Activated CD4-positive, alpha-beta T cell treated with anti-CD3 and anti-CD28 coated beads, Interleukin-2, amount 50 U/mL, for 4 hours (primary cell): Measurements from ENCODE around the gene RNASEL.

ENCODE experiments used
- DNase-seq, 2 experiments: peaks; one replicate each; pipeline ENCODE4 v3.0.0-alpha.2; 2020

RNASEL gene

DNA sequence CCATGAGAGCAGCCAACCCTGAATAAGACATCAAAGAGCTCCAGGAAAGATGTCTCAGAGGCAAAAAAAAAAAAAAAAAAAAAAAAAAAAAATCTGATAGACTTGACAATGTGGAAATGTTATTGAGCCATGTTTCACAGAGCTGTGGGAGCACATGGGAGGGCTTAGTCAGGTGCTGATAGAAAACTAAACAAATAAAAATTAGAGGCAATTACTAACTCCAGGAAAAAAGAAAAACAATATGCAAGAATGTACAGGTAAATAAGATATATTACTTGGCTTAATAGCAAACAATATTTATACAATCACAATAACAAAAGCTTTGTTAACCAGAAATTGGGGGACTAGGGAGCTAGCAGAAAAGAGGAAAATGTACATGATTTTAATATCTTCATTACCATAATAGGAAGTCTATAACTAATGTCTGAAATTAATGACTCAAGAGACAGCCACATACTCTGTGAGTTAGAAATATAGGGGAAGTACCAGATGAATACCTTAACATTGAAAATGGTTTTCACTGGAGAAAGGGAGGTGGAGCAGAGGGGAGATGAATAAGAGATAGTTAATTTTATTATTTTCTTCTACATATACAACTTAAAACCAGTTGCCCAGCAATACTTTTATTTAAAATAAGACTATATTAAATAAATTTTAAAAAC, 32.0 kb upstream of the RNASEL start:
- no peak for DNase-seq

DNA sequence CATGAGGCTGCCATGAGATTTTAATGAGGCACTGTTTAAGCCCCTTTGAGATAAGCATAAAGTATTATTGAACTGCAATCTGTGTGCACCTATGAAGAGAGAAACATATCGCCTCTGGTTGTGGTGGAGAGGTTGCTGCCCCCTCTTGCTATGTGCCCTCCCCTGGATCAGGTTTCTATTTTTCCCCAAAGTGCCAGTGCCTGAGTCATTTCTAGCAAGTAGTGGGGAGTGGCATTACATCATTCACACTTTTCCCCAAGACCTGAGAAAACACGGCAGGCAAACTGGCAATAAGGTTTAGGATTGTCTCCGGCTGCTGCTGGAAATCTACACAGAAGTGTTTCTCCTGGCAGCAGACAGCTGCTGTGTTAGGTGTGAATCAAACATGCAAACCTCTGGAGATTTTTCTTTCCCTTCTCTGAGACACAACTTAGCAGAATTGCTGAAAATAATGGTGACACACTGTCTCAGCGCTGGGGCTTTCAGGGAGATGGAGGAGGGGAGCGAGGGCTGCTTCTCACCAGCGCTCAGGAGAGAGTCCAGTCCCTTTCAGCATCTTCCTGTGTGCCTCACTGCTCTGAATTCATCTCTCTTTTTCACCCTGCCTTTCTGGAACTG, 28.8 kb upstream of the RNASEL start:
- DNase-seq = no peak

DNA sequence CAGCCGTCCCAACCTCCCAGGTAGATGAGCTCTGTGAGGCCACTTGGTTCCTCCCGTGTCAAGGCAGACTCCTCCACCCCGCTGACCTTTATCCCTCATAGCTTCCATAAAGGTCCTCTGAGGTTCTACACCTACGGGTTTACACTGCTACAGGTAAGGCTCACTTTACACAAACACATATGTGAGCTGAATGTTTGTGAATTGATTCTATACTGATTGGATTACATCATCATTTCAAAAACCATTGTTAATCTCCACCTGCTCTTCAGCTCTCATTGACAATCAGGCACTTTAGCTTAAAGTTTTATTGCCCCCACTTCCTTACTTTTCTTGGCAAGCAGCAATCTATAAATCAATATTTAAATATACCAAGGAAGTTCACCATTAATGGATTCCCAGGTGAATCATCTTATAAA, 28.0 kb upstream of the RNASEL start:
- no peak for DNase-seq

DNA sequence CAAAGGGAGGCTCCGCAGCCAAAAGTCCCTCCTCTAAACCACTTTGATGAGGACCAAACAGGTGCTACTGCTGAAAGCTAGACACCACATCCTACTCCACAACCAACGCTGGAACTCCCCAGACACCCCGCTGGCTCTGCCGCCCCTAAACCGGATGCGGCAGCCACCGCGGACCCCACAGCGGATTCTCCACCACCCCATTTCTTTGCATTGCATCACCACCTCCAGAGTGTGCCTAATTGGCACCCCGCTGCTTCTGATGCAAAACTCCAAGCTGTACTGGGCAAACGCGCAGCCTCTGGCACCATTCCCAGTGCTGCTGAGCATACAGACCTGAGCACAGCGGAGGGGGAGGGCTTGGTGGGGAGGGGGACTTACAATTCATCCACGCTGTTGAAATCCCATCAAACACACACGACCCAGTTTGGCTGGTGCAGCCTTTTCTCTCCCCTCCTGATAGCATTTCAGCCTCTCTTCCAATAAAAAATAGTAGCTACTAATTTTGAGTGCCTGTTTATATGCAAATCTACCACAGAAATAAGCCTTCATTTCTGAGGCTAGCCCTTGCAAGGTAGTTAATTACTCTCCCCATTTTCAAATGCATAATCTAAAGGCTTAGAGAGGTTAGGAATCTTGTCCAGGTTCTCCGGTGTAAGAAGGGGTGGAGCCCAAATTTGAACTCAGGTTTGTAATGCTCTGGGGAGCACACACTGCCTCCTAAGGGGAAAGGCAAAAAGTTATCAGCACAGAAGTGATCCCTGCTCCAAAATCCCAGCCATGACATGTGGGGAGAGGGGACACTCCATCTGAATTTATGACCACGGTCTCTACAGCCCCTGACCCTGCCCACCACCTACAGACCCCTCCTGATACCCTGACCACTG, 27.3 kb upstream of the RNASEL start:
- DNase-seq = peak; percentile 69 to 75

DNA sequence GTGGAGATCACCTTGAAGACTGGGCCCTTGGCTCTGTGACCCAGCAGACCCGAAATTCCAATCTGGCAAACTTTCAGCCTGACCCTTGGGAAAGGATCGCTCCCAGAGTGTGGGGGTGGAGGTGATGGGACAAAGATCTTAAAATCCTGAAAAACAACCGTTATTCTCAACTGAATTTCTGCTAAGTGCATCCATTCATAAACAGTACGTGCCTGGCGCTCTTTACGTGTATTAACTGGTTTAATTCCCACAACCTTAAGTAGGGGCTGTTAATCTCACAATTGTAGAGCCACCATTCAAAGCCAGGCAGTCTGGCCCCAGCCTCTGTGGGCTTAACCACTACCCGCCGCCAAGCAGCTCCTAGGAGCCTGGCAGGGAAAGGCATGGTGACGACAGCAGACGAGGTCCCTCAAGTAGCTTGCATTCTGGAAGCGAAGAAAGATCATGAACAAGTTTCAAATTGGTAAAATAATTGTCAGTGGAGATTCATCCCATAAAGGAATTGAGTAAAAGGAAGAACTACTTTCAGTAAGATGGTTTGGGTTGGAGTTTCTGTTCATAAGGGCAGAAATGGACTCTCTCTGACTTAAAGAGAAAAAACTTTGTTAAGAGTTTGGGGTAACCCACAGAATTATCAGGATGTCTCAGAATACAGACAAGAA, 26.5 kb upstream of the RNASEL start:
- peak in 1 of 2 experiments; percentile 22 for DNase-seq

DNA sequence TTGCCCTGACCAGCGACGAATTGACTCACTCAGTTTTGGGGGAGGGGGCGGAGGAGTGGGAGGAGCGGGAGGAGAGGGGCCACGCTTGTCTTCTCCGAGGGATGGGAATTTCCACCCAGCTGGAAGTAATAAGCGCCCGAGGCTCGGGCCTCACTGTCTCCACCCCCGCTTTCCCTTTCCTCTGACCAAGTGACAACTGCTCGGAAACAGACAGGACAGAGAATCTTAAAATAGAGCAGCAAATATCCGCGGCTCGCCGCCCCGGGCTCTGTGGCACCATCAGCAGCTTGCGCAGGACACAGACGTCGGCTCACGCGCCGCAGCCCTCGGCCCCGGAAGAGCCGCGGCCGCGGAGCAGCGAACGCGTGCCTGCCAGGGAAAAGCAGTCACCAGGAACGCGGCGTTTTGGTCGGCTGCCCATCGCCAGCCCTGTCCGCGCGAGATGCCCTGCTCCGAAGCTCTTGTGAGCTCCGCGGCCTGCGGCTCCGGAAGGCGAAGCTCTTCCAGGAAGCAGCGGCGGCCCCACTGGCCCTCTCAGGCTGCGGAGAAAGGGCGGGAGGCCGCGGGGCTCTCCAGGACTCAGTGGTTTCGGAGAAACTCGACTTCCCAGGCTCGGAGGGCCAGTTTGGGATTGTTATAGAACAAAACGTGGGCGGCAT, 25.9 kb upstream of the RNASEL start:
- DNase-seq = peak; percentile 47 to 57

DNA sequence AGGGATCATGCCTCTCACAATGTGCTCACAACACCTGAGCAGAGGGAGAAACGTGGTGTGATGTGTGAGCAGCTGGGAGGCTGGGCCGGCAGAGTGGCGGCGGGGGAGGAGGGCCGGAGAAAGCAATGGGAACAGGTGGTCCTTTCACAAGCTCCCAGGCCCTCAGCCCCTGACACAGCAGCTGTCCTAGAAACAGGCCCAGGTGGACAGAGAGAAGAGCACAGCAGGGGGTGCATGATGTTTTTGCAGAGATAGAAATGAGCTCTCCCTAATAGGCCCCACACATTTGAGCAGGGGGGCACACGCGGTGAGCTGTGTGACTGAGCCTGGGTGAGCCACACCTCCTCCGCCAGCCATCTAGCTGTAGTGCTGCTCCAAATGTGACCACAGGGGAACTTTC, 22.7 kb upstream of the RNASEL start:
- no peak for DNase-seq

DNA sequence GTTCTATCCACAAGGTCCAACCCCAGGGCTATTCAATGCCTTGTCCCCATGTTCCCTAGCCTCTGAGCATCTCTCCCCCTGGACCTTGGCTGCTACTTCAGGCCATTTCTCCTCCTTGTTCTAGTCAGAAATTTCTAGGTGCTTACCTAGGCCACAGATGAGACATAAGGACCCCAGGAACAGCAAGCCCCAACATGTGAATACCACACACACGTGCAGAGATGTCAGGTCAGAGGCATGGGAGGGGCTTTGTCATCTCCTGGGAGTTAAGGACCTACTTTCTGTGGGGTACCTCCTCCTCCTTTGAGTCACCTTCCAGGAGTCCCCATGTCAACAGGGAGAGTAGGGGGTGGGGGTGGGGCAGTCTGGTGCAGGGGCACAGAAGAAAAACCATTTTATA, 22.3 kb upstream of the RNASEL start:
- DNase-seq = no peak

DNA sequence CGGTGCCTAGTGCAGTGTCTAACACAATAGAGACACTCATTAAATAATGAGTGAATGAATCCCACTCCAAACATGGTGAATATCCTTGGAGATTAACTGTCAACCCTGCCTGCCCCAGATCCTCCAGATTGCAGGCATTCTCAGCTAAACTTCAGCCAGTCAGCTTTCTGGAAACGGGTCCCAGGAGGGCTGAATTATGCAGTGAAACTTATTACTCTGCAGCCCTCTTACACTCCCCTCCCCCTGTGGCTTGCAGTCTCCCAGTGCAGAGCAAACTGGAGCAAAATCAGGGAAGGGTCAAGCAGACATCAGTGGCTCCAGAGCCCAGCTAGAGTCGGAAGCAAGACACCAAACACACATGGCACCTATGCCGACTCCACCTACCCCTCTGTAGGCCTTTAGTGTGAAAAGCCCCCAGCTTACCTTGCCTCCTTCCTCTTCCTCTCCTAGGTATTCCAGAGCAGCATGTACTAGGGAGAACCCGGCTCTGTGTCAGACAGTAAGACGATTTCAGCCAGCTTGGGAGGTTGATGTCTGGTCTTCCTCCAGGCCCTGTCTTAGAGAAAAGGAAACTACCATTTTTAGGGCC, 21.6 kb upstream of the RNASEL start:
- DNase-seq = no peak

DNA sequence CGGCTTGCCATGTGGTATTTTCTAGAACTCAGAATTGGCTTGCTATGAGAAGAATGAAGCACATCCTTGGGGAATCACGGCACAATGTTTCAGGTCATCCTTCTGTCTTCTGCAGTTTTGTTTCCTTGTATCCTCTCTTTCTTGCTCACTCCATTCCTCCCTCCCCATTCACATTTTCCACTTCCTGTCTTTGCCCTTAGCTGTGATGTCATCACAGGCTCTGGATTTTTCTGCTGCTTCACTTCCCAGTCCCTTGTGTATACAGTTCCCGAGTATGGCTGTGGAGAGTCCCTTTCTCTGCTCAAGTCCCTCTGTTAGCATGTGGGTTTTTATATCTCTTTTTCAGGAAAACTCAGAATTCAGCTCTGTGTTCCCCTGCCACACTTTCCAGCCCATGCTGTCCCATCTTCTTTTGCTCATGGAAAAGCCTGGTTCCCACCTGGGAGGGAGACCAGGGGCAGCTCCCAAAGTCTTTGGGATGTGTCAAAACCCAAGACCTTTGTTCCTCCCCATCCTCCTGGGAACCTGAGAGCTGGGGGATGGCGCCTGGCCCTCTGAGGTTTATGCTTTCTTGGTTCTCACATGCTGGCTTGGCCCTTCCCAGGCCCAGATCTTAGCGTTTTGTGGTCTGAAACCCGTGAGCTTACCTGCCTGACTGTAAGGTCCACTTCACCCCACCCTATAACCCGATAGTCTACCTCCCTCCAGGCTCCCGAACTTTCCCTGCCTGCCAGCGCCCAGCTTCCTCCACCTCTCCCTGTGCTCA, 20.0 kb upstream of the RNASEL start:
- no peak for DNase-seq

DNA sequence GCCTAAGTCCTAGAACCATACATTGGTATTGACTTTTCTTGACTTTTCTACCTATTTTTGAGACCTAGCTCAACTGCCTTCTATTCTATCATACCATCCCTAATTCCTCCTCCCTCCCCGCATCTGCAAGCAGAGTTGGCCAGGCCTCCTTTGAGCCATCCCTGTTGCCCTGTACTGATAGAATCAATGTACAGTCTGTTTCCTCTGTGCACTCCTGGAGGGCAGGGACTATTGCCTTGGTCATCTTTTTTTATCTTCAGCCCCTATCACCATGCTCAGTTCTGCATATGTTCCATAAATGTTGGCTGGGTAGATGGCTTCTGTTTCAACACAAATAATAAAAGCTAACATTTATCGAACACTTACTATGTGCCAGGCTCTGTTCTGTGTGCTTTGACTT, 19.2 kb upstream of the RNASEL start:
- no peak for DNase-seq

DNA sequence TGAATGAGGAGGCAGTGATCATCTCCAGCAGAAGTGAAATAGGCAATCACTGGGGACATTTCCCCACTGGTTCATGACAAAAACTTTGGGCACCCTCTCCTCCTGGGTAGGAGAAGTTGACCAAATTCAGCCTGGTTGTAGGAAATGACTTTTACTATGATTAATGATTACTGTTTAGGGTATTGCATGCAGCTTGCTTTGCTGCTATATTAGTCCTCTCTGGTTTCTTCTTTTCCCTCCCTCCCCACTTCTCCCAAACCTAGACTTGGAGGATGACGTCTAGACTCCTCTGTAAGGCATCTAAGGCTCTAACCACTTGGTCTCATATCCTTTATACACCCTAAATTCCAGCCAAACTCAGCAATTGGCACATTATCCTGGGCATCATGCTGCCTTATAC, 18.5 kb upstream of the RNASEL start:
- DNase-seq = no peak

DNA sequence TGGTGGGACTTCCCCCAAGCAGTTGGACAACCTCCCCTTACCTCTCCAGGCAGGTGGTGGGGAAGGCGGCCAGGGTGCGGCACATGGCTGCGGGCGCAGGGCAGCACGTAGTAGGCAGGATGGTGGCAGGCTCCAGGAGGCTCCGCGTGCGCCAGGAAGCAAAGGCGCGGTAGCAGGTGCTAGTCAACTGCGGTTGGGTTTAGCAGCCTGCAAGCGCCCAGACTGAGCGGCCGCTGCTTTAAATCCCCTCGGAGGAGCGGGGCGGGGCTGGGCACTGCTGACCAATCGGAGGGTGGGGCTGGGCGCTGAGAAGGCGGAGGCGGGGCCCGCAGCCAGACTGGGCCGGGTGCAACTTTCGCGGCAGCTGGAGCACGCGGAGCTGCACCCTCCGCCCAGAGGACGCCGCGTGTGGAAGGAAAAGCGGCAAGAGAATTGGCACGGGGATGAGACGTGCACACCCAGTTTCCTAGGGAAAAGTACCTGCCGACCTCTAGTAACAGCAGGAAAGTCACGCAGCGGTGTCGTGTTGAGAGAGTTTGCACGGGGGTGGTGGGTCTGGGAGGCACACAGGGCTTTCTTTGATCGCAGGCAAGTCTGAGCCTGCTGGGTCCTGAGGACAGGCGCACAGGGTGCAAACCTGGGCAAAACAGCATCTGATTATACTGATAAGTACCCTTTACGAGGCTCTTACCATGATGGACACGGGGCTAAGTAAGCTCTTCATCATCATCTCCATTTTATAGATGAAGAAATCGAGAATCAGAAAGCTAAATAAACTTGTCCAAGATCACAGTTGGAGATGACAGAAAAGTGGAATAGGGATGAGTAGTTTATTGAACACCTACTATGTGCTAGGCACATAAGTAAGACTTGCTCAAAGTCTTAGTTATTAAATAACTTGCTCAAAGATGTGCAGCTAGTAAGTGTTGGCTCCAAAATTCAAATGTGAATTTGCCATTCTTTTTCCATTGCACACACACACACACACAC, 15.4 kb upstream of the RNASEL start, which contains the start of gene RGS16:
RGS16 (minus strand) TSS at position 215 of the 990 bp plus-strand sequence; CDS start at position 85, 130 bp downstream.
- peak; percentile 91 for DNase-seq

DNA sequence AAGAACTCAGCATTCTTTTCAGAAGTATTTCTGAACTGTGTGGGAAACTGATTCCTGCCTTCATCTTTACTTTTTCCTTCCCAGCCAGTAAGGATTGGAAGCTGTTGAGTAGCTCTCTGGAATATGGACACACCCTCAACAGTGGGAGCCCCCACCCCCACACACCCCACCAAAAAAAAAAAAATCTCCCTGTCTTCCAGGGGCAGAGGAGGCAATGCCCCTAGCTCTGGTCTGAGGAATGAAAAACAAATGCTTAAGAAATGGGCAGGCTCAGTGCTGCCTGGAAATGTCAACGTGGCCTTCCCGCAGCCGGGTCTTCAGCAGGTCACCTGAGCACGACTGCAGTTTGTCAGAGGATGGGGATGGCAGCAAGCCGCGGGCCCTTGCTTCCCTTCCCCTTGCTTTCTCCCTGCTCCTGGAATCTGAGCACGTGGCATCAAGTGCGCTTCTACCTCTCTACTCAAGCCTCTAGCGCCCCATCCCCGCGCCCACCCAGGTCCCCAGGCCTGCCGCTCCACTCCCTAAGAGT, 14.7 kb upstream of the RNASEL start:
- no peak for DNase-seq

DNA sequence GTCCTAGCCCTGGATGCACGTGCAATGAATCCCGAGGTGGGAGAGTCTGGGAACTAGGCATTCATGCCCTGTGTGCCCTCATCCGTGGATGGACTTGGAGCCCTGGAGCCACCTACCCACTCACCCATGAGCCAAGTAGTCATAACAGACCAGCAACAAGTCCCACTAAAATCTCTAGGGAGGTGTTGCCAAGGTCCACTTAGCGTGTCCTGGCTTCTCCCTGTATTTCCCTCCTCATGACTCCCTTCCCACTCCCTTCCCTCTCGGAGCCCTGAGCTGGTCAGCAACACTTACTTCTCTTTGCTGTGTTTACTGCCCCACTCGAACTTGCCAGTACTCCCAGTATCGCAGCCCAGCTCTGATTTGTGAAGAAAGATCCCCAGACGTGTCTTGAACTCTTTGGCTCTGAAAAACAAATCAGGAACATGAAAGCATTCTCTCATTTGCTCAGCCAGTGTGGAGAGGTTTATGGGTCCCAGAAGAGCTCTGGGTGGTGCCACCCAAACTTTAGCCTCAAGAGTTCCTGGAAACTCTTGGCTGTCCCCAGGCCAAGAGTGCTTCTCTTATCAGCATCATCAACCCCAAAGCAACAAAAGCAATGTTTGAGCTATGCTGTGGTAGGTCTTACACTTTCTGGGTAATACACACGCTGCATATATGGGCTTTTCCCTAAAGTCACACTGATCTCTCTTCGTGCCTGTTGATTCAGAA, 14.0 kb upstream of the RNASEL start:
- DNase-seq = no peak

DNA sequence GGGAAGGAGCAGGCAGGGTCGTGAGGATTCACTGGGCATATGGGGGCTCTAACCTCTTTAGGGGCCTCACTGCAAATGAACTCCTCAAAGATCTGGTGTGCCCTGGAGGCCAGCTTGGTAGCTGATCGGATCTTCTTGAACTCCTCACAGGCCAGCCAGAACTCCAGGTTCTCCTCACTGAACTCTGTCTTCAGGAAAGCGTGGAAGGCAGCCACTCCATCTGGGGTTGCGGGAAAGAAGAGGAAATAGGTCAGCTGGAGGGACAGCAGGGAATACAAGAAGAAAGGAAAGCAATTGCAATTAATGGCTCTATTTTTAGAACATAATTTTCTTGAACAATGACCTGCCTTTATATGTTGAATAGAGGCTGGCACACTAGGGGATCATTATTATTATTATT, 12.9 kb upstream of the RNASEL start:
- DNase-seq = no peak

DNA sequence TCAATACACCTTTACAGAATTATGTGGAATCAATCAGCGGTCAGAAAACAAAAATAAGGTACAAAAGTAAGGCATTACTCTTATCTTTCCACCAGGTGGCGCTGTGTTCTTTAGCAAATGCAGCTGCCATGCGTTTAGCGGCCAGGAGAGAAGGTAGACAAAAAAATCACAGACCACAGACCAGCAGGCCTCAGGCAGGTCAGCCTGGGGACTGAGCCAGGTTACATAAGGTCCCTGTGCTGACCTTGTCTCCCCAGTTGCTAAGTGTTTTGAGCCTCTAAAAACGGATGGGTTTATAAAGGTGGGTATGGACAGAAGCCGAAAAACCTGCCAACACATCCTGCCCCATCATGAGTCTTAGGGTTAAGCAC, 12.3 kb upstream of the RNASEL start:
- DNase-seq = peak; percentile 46 to 54

DNA sequence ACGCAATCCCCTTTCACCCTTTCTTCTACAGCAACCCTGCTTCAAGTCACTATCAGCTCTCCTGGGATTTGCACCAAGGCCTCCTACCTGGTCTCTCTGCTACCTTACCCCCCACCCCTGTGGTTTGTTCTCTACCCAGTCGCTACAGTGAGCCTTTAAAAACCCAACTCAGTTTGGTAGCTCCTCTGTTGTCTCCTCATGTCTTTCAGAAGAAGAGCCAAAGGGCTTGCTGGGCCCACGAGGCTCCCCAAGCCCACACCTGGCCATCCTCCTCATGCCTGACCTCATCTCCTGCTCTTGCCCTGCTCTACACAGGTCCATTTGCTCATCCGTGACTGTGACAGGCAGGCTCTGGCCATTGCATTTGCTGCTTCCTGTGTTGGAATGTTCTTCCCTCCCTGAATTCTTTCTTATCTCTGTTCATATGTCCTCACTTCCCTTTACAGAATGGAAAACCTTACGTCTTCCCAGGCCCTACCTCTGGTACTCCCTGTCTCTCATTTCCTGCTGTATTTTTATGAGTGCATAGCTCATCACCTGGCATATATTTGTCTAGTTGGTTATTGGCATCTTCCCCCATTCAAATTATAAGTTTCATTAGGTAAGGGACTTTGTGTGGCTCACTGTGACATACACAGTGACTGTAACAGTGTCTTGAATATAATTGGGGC, 11.8 kb upstream of the RNASEL start:
- no peak for DNase-seq
